GM19025 (cell line): ENCODE results near the gene USB1.

Source experiments
- ATAC-seq: cut with Tn5 transposase; IDR thresholded peaks from one replicate; pipeline ENCODE4 v1.9.1; 2021; ENCODE audit warnings: mild to moderate bottlenecking, low read depth, moderate library complexity; ENCODE audit not compliant: unreplicated experiment

The USB1 gene

DNA sequence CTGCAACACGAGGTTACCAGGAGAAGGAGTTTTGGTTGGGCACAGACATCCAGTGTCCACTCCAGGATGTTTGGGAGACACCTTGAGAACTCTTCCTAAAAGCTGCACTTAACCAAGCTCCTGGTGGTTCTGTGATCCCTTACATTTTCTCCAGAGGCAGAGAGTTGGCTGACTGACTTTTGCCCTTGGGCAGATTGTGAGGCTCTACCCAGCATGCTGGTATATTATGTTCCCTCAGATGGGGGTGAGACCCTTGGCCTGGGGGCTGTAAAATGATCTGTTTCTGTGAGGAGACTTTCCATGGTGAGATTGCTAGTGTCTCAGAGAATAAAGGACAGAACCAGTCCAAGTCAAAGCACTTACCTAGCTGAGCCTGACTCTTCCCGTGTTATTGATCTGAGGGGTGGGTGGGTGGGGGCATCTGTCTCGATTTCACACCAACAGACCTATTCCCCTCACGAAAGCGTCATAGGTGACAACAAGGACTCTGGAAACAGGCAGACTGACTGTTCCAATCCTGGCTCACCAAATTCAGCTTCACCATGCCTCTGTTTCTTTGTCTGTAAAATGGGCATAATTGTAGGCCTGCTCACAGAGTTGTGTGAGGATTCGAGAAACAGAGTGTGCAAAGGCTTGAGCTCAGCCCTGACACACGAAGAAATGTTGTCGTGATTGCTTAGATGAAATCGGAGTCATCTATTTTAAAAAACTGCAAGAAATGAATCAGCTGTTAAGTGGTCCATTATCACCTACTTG is 12.2 kb downstream of the USB1 start:
- no peak for ATAC-seq

- ATAC-seq, result no peak
Observed at GRCh38 chr16:58016840-58017446, 15.7 kb downstream of the USB1 start.

DNA sequence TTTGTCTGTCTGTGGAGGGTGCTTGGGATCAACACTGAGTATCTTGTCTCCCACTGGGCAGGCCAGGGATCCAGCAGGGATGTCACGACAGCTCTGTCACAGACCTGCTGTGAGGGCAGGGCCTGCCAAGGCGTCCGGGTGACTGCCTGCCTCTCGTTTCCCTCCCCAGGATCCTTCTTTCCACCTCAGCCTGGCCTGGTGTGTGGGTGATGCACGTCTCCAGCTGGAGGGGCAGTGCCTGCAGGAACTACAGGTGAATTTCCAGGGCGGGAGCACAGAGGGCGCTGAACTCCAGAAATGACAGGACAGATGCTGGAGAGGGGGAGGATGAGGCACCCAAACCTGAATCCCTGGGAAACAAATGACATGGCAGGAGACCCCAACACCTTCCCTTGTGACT is 17.6 kb downstream of the USB1 start:
- ATAC-seq, result no peak

DNA sequence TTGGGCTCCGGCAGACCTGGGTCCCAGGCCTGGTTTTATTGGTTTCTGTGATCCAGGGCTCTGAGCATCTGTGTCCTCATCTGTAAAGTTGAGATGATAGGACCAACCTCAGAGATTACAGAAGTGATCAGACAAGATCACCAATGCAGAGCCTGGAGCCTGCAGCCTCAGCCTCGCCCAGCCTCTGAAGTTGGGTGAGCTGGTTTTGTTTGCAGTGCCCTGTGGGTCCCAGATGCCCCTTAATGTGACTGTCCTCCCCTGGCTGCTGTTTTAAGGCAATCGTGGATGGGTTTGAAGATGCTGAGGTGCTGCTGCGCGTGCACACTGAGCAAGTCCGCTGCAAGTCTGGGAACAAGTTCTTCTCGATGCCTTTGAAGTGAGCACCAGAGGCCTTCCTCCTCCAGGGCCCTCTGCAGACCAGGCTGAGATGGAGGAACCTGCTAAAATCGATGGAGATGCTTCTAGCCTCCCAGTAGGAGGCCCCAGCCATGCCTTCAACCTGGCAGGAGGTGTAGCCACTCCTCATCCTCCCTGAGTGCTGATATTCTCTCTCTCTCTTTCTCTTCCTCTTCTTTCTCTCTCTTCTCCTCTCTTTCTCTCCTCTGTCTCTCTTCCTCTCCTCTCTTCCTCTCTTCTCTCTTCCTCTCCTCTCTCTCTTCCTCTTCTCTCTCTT is 18.8 kb downstream of the USB1 start:
- ATAC-seq, result no peak

DNA sequence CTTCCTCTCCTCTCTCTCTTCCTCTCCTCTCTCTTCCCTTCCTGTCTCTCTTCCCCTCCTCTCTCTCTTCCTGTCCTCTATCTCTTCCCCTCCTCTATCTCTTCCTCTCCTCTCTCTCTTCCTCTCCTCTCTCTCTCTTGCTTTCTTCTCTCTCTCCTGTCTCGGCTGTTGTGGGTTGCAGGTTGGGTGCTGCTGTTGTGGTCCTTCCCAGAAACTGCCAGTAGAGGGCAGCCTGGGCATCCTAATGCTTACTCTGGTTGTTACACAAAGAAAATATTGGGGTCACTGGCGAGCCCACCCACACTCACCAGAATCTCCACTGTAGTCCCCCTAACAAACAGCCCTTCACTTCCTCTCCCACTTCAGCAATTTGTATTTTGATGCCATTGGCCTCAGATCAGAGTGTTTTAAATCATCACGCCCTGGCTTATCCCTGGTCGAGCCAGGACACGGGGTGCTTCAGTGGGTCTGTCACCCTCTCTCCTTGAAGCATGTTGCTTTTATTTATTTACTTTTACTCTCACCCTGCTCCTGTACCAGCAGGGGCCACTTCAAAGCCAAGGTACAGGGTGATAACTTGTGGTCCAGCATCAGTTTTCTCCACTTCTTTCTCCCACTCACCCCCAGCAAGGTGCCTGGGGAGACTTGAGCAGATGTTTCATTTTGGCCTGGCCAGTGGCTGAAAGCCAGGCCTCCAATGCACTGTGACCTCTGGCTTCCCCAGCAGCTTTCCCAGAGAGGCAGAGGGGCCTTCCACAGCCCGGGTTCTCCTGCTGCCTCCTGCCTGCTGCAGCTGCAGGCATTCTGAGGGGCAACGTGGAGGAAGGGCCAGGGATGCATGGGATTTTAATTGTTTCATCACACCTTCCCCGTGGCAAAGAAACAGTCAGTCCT is 19.7 kb downstream of the USB1 start:
- no peak for ATAC-seq

DNA sequence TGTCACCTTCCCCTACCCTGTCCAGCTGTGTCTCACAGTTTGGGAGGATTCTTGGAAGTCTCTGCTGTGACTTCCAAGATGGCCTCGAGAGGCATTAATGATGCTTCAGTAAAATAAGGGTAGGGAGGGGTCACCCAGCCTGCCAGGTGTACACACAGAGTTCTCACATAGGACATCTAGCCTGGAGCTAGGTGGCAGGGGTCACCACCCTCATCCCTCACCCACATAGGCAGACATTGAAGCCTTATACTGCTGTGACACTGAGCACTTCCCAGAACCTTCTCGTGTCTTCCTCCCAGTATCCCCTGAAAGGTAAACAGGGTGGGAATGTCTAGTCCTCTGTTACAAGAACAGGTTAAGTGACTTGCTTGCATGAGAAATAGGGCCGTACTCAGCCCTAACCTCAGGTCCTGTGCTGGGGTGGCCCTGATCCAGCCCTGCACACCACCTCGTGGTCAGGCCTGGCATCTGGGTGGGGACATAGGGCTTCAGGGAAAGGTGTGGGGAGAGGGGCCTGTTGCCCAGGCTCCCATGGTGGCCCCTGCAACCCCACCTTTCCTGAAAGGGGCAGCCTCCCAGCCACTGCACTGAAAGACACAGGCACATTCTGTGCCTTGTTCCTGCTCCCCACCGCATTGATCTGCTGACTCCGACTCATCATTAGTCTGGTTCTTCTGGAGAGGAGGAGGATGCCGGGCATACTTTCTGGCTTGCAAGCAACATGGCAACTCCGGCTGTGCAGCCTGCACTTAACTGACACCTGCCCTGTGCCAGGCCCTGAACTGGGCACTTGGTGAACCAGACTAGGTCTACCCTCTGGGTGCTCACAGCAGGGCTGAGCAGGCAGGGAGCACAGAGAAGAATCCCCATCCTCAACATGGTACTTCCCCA is 20.7 kb downstream of the USB1 start:
- ATAC-seq, result no peak

GRCh38 chr16:58022601-58023371 is 21.6 kb downstream of the USB1 start:
- no peak for ATAC-seq

GRCh38 chr16:58024486-58025350 is 23.5 kb downstream of the USB1 start:
- ATAC-seq, result no peak

DNA sequence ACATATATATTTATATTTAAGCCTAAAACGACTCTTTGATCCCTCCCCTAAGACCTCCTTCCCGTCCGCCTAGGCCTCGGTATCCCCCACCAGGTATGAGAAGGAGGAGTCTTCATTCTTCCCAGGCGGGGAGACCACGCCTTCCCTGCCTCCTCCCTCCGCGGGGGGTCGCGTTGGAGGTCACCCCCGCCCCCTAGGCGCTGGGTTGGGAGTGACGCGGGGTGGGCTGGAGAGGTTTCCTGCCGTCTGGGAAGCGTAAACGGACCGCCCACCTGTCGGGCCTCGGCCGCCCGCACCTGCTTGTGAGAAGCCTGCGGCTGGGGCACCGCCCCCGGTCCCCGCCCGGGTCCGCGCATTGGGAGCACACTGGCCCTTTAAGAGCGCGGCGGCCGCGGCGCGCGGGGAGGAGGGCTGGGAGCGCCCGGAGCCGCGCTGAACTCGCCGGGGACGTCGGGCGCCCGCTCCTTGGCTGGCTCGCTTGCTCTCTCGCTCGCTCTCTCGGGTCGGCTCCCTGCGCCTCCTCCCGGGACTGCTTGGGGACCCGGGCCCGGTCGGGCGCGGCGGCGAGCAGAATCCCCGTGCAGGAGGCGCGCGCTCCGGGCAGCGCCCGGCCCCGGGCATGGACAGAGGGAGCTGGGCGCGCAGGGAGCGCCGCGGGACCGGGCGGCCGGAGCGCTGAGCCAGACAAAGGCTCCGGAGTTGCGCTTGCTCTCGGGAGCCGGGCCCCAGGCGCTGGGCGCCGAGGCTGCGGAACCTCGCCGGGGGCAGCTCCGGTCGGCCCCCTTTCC is 24.3 kb downstream of the USB1 start, which contains the start of gene MMP15:
MMP15 (plus strand) TSS at position 404 of the 788 bp plus-strand sequence. CDS start 597 bp downstream, outside the sequence.
- peak; percentile 65 for ATAC-seq

DNA sequence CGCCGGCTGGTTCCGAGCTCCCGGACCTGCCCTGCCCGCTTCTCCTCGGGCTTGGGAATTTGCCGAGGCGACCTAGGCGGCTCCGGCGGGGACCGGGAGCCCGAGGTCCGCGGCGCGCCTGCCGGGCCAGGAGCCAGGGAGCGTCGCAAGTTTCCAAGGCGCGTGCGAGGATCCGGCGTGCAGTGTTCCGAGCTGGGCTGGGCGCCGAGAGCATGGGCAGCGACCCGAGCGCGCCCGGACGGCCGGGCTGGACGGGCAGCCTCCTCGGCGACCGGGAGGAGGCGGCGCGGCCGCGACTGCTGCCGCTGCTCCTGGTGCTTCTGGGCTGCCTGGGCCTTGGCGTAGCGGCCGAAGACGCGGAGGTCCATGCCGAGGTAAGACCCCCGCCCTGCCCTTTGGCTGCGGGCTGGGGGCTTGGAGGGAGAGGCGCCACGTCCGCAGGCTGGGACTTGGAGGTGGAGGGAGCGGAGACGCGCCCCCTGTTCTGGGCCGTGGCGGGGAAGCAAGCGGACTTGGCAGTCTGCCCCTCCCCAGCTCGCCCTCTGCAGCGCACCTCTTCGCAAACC is 25.0 kb downstream of the USB1 start:
- ATAC-seq, result peak; percentile 19

DNA sequence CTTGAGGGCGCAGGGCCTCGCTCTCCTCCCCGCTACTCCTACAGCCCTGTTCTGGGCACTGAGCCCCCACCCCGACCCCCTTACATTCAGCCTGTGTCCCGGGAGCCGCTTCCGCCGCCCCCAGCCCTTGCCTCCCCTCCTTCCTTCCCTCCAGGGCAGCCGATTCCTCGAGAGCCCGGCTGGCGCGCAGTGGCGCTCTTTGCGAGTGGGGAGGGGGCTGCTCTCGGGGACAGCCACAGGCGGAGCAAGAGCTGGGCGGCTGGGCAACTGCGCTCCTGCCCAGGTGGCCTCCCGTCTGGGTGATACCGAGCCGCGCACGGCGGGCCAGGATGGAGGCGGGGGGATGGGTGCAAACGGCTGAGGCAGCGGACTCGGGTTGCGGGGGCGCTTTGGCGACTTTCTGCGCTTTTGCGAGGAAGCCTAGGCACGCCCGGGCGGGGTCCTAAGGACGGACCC is 25.5 kb downstream of the USB1 start:
- no peak for ATAC-seq

DNA sequence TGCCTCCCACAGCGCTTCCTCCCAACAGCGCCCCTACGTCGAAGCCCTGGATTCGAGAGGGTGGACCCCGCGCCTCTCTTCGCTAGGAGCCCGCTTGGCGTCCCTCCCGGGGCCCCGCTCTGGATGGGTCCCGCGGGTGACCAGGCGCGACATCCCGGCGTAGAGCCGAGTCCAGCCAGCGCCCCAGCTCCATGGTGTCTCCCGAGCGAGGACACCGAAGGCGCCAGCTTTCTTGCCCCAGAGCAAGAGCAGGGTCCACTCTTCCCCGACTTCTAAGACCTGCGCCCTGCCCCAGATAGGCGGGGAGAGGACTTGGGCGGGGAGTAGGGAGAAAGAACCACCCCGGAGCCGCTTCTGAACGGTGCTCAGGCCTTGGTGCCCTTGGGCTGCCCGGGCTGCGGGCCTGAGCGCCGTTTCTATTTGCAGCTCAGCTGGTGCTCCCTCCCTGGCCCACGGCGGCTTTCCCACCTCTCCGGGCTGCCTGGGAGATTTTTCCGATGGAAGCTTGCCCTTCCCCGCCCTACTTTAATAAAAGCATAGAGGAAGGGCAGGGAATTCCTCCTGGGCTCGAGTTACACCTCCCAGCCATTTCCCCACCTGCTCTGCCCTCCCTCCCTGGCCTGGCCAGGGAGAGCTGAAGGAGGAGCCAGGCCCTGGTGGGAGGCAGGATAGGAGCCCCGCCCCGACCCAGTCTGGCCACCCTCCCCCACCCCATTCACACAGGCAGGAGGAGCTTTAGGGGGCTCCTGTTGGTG is 26.1 kb downstream of the USB1 start:
- ATAC-seq, result no peak

- ATAC-seq, result no peak
Observed at GRCh38 chr16:58027916-58028455, 26.8 kb downstream of the USB1 start.

- ATAC-seq, result no peak
Observed at GRCh38 chr16:58028541-58029070, 27.4 kb downstream of the USB1 start.

DNA sequence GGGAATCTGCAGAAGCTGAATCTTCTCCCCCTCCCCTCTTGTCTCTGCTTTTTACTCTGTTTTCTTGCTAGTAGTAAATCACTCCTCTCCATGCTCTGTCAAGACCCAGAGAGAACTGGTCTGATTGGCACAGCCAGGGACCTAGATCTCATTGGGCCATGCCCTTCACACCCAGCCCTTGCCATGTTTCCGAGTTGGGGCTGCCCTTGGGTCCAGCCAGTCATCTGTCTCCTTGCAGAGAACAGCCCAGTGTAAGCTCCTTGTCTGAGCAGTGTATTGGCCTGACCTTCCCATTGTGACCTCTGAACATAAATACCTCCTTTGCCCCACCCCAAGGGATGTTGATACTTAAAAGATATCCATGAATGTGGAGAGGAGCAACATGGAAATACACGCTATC is 28.2 kb downstream of the USB1 start:
- ATAC-seq, result no peak
